GM18507 (cell line): ENCODE results near the gene ARHGEF16.

Experiments
- DNase-seq: peaks from one replicate; pipeline ENCODE4 v3.0.0; 2011; ENCODE audit warnings: low read depth; ENCODE audit not compliant: insufficient read length; ENCODE audit errors: extremely low spot score
- FAIRE-seq: peaks from 2 replicates; lab custom pipeline; 2011; peaks lifted over from hg19 to GRCh38; lab: Jason Lieb, UNC

Gene ARHGEF16

DNA sequence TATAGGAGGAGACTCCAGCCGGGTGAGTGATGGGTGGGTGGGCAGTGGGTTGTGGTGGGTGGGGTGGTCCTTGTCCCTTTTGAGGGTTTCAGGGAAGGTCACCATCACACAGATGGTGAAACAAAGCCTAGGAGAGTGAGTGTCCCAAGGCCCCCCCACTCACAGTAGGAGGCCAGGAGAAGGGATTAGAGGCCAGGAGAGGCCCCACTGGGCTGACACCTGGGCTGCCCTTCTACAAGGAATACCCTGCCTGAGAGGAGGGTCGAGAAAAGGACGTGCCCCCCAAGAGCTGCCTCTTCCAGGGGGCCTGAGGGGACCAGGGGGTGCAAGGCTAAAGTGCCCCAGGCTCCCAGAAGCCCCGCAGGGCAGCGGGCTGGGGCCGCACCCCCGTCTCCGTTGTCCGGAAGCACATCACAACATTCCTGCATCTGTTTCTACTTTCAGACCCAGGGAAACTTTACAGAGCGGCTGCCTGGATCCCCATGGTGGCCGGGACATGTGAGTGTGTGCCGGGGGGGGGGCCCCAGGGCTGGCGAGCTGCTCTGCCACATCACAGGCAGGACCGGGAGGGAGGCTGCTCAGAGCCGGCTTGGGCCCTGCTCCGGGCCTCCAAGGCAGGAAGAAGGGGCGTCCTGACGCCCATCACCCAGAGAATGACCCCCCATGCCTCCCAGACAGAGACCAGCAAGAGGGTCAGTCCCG is 68.2 kb downstream of the ARHGEF16 start:
- DNase-seq, result no peak
- FAIRE-seq, result no peak

DNA sequence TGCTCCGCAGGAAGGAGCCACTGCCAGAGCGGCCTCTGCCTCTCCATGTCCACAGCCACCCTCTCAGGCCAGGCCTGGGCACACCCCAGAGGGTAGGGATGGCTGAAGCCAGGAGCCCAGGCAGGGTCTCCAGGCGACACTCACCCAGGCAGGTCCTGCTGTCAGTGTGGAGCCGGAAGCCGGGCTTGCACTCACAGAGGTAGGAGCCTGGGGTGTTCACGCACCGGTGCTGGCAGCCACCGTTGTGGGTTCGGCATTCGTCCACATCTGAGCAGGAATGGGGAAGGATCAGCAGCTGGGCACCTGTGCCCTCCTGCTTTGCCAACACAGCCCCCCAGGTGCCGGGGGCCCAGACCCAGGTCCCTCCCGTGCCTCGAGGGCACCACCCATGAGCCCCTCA is 69.5 kb downstream of the ARHGEF16 start:
- FAIRE-seq (no peak), DNase-seq (no peak)

DNA sequence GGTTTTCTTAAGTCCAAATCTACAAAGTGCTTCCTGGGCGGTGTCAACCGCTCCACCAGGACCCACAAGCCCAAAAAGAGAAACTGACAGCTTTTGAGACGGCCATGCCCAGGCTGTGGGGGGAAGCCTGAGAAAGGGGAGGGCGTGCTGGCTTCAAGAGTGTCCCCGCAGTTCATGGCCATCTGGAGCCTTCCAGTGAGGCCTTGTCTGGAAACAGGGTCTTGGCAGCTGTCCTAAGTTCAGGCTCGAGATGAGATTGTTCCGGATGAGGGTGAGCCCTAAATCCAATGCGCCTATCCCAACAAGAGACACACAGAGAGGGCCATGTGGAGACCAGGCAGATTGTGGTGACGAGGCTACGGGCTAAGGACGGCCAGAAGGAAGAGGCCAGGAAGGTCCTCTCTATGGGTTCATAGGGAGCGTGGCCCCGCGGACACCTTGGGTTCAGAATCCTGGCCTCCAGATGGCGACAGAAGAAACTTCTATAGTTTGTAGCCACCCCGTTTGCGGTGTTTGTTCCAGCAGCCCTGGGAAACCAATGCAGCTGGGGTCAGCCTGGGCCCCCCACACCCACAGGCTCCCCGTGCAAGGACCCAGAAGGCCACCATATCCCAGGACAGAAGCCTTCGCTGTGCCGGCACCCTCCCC is 70.2 kb downstream of the ARHGEF16 start:
- DNase-seq (no peak), FAIRE-seq (no peak)

DNA sequence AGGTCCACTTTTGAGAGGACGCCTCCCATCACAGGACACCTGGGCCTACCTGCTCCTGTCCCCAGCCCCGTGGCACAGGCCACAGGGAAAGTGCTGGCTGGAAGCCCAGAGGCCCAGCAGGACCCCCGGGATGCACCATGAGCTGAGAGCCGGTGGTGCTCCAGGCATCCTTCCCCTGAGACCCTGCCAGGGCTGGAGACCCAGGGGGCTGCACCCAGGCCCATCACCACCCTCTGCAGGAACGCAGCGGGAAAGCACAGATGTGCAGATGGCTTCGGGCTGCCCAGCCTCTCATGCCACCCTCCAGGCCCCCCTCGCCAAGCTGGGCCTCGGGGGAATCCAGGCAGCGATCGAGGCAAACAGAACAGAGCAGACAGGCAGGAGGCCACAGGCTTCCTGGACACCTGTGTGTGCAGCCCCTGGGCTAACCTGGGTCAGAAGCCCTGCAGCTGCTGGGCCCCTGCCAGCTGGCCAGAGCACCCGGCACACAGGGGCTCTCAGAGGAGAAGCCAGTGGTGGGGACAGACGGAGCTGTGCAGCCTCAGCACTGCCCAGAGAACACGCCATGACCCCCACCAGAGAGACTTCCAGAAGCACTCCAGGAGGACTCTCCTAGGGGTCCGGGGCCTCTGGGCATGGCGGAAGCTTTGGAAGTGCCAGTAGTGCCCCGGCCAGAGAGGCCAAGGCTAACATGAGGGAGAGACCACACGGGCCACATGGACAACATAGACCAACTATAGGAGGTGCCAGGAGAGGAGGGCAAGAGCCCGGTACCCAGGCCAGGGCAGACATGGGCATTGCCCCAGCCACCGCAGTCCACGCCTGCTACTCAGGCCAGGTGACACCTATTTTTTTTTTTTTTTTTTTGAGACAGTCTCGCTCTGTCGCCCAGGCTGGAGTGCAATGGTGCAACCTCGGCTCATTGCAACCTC is 71.4 kb downstream of the ARHGEF16 start:
- DNase-seq (no peak), FAIRE-seq (no peak)

DNA sequence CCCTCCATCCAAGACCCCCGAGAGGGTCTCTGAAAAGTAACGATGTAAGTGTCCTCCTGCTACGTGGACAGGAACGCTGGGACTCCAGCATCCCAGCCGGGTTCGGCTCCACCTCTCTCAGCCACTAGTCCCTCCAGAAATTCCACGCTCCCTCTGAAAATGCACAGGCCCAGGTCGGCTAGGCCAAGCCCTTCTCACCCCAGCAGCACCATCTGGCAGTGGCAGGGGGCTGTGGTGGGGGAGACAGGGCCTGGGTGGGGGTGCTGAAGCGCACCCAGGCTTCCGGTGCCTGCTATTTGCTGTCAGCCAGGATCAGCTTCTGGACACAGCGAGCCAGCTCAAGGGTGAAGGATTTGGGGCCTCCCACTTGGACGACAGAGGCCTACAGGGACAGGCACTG is 73.3 kb downstream of the ARHGEF16 start:
- FAIRE-seq (no peak), DNase-seq (no peak)

DNA sequence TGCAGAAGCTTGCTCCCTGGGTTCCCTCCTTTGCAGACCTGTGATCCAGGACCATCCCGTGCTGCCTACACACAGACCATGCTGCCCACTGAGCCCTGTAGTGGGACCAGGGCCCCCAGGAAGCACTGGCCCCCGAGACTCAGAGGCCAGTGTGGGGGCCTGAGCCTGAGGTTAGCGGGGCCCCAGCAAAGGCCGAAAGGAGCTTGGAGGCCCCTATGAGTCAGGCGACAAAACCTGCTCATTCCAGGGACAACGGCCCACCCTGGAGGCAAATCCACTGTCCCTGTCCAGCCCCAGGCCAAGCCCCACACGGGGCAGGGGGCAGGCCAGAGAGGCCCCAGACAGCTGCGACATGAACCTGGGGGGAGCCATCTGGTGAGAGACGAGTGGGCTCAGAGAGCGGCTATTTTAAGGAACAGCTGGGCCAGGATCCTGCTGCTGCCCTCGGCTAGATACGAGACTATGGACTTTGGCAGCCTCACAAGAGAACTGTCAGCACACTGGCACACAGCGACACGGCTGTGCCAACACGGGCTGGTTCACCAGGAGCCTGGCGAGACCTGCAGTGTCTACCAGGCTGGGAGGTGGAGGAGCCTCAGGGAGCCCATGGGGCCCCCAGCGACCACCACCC is 74.7 kb downstream of the ARHGEF16 start:
- no peak for FAIRE-seq
- no peak for DNase-seq

DNA sequence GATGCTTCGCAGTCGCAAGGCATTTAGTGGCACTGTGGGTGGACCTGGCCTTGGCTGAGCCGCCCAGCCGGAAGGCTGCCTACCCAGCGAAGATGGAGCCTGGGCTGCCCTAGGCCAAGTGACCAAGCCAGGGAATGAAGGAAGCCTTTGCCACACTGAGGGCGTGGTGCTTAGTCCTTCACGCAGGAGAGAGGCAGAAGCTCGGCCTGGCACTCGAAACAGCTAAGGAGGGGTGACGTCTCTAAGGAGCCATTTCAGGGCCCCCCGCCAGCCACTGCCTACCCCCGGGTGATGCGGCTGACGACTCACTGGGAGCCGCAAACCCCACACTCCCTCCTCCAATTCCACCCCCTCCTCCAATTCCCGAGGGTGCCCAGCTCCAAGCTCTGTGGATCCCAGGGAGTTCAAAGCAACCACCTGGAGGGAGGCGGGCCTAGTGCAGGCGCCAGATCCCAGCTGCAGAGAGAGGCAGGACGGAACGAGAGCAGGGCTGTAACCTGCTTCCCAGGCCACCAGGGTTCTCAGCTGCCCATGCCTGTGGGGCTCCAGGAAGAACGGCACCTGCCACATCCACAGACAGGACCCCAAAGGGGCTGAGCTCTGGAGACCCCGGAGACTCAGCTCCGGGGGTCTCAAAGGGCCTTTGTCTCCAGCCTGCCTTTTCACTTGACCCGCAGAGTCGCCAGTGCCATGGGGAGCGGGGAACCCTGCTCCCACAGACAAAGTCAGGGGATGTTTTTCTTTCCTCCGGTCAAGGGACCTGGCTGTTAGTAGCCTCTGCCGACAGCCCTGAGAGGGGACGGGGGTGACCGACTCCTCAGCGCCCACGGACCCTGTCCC is 75.8 kb downstream of the ARHGEF16 start:
- FAIRE-seq, result no peak
- DNase-seq, result no peak
